ENCODE measurements around the gene CRYZL1. TPM values are rescaled to one million over a fixed set of nuclear protein-coding genes. Genes with fewer than 3 reads are reported as not detected.

CRYZL1 gene
- total RNA-seq, 4 donors from 2014 or later: 12.8 to 34.2 (median 15.0) TPM

DNA sequence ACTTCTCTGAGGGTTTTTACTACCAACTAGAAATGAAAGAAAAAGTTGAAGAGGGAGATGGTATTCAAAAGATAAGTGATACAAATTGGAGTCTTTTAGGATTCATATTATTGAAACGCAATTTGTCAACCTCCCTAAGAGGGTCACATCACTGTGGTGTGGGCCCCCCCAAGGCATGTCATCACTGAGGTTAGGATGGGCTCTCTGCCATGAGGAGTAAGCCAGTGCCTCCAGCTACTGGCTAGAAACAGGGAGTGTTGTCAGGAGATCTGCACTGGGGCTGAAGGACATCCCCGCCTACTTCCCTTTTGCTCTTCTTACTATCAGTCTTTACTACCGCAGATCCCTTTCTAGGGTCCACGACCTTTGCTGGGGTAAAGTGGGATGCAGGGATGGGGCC, 26.6 kb upstream of the CRYZL1 start:
- TF ChIP-seq, protein P1, sequence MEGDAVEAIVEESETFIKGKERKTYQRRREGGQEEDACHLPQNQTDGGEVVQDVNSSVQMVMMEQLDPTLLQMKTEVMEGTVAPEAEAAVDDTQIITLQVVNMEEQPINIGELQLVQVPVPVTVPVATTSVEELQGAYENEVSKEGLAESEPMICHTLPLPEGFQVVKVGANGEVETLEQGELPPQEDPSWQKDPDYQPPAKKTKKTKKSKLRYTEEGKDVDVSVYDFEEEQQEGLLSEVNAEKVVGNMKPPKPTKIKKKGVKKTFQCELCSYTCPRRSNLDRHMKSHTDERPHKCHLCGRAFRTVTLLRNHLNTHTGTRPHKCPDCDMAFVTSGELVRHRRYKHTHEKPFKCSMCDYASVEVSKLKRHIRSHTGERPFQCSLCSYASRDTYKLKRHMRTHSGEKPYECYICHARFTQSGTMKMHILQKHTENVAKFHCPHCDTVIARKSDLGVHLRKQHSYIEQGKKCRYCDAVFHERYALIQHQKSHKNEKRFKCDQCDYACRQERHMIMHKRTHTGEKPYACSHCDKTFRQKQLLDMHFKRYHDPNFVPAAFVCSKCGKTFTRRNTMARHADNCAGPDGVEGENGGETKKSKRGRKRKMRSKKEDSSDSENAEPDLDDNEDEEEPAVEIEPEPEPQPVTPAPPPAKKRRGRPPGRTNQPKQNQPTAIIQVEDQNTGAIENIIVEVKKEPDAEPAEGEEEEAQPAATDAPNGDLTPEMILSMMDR (IDR thresholded peaks at IDR 0.05): no peak
- no peak for TF ChIP-seq POLR2A (IDR thresholded peaks at IDR 0.05)
- intact Hi-C loops (cut with DNase I; ENCODE audit: low total_unique reads): no loop called here
- 28 to 44% methylated on average over 4 of the region's 4 CpGs for WGBS, 2 donors
- no peak for DNase-seq (ENCODE audit: low spot score in 2 of 2)
- no peak overlapping the region for H3K4me3 ChIP-seq (ENCODE audit: low read depth, poor library complexity, severe bottlenecking)

DNA sequence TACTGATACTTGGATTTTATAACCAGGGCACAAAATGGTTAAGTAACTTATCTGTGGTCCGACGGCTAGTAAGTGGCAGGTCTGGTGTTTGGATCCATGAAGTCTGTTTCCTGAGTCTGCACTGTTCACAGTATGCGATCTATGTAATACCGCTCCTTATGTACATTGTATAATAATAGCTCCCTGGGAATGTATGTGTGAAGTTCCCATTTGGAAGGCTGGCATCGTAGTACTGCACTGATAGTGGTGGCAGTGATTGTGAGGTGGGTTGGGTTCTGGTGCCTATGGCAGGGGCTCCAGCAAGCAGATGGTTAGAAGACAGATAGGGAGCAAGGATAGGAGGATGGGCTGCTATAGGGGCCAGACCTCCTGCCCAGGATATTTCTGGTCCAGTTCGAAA, 26.1 kb upstream of the CRYZL1 start:
- intact Hi-C loops (cut with DNase I; ENCODE audit: low total_unique reads): no loop called here
- 76 to 88% methylated on average over 6 of the region's 6 CpGs for WGBS, 2 donors
- no peak overlapping the region for H3K4me3 ChIP-seq (ENCODE audit: low read depth, poor library complexity, severe bottlenecking)
- DNase-seq (ENCODE audit: low spot score in 2 of 2): no peak
- TF ChIP-seq POLR2A (IDR thresholded peaks at IDR 0.05): no peak
- TF ChIP-seq, protein P1 (IDR thresholded peaks at IDR 0.05): no peak

DNA sequence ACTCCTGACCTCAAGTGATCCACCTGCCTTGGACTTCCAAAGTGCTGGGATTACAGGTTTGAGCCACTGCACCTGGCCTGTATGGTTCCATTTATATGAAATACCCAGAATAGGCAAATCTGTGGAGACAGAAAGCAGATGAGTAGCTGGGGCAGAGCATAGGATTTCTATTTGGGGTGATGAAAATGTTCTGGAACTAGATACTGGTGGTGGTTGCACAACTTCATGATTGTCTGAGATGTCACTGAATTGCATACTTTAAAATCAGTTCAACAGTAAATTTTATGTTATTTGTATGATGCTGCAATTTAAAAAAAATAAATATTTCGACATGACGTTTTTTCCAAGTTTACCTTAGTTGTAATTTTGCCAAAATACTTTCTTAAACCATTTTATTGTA, 24.6 kb upstream of the CRYZL1 start:
- TF ChIP-seq, protein P1 (IDR thresholded peaks at IDR 0.05): no peak
- no peak for TF ChIP-seq POLR2A (IDR thresholded peaks at IDR 0.05)
- WGBS, 2 donors: 74 to 75% methylated on average over 2 of the region's 2 CpGs
- intact Hi-C loops (cut with DNase I; ENCODE audit: low total_unique reads): no loop called here
- no peak for DNase-seq (ENCODE audit: low spot score in 2 of 2)
- H3K4me3 ChIP-seq (ENCODE audit: low read depth, poor library complexity, severe bottlenecking): no peak overlapping the region

DNA sequence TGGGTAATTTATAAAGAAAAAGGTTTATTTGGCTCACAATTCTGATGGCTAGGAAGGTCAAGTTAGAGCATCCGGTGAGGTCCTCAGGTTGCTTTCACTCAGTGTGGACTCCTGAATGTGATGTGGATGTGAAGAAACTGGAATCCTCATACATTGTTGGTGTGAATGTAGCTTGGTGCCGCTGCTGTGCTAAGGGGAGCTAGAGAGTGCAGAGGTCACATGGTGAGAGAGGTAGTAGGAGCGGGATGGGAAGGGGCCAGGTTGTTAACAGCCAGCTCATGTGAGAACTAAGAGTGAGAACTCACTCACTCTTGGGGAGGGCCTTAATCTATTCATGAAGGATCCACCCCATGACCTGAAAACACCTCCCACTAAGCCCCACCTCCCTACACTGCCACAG, 22.6 kb upstream of the CRYZL1 start:
- no peak overlapping the region for H3K4me3 ChIP-seq (ENCODE audit: low read depth, poor library complexity, severe bottlenecking)
- no peak for DNase-seq (ENCODE audit: low spot score in 2 of 2)
- TF ChIP-seq POLR2A (IDR thresholded peaks at IDR 0.05): no peak
- TF ChIP-seq, protein P1 (IDR thresholded peaks at IDR 0.05): no peak
- intact Hi-C loops (cut with DNase I; ENCODE audit: low total_unique reads): no loop called here
- 95 to 100% methylated on average over 3 of the region's 3 CpGs for WGBS, 2 donors

DNA sequence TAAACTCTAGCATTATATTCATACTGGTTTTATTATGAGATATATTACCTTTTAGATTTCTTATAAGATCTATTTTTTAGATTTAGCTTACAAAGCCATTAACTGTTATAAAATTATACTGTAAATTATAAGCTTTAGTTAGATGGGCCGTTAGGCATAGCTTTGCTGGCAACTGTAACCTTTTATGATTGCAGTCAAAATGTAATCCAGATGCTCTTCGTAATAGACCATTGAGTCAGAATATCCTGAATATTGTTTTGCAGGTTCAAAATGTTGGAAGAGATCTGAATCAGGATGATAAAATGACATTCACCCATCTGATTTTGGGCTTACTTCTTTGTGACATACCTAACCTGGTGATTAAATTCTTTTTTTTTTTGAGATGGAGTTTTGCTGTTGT, 21.7 kb upstream of the CRYZL1 start:
- 58 to 68% methylated on average over 2 of the region's 2 CpGs for WGBS, 2 donors
- DNase-seq (ENCODE audit: low spot score in 2 of 2): no peak
- H3K4me3 ChIP-seq (ENCODE audit: low read depth, poor library complexity, severe bottlenecking): no peak overlapping the region
- TF ChIP-seq, protein P1 (IDR thresholded peaks at IDR 0.05): no peak
- TF ChIP-seq POLR2A (IDR thresholded peaks at IDR 0.05): no peak
- intact Hi-C loops (cut with DNase I; ENCODE audit: low total_unique reads): no loop called here

DNA sequence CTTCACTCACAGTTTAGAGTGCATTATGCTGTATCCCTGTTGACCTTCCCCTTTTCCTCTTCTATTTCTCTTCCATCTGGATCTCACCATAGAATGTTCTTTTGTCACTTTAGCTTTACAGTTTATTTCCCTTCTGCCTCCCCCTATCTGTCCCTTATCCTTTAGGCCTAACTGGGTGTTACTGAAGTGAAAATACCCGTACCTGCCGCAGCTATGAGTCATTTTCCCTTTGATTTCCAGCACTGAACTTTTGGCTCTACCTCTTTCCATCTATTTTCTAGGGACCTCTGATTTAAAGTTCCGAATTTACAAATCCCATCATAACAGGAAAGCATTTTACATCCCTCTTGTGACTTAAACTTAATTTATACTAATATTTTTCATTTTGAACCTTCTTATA, 20.5 kb upstream of the CRYZL1 start:
- TF ChIP-seq POLR2A (IDR thresholded peaks at IDR 0.05): no peak
- TF ChIP-seq, protein P1 (IDR thresholded peaks at IDR 0.05): no peak
- no peak for DNase-seq (ENCODE audit: low spot score in 2 of 2)
- no peak overlapping the region for H3K4me3 ChIP-seq (ENCODE audit: low read depth, poor library complexity, severe bottlenecking)
- intact Hi-C loops (cut with DNase I; ENCODE audit: low total_unique reads): no loop called here
- WGBS, 2 donors: 61 to 68% methylated on average over 3 of the region's 3 CpGs

Measured in lower leg skin (tissue), 4 donors.